GM10248 (cell line): ENCODE measurements around the gene CAPN12.

Experiments used
- CTCF ChIA-PET: fragments of 300-600 bp; sonication (Branson Sonifier 250); formaldehyde crosslinking; extraction: SDS; loops from one replicate; lab custom pipeline; 2021; ENCODE audit warnings: antibody characterized with exemption; lab: Yijun Ruan, JAX
- POLR2A ChIA-PET: fragments of 350-650 bp; sonication (Branson Sonifier 250); formaldehyde crosslinking; extraction: SDS; loops from one replicate; lab custom pipeline; 2020; ENCODE audit warnings: antibody characterized with exemption; lab: Yijun Ruan, JAX
- DNase-seq: peaks from one replicate; pipeline ENCODE4 v3.0.0; 2012; ENCODE audit errors: extremely low spot score
- TF ChIP-seq, protein P1 (sequence below): IDR thresholded peaks from 2 replicates; pipeline ENCODE4 v1.5.1; 2012; ENCODE audit warnings: mild to moderate bottlenecking, low read depth; ENCODE audit errors: extremely low read depth, missing control alignments, control extremely low read depth

Gene CAPN12

DNA sequence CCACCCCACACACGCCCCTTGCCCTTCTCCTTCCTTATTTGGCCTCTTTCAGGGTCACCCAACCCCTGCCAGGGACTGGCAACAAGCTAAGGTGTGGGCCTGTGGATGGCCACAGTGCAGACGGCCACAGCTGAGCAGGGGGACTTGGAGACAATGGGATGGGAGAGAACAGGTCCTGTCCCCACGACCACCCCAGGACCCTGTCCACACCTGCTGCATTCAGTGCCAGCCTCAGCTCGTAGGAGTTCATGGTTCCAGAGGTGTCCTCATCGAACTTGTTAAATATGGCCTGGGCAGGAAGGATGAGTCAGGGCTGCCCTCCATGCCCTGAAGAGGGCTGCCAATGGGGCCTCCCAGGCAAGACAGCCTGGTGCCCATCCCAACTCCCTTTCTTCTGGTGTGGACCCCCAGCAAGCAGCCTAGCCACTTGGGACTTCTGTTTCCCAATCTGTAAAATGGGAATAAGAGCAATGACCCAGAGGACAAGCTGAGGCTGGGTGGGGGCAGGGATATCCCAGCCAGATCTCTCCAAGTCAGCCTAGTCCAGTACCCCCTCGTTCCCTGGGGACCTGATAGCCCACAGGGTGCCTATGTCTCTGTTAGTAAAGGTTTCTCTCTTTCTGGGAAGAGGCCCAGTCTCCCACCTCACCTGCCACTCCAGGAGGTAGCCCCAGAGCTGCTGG is 10.6 kb downstream of the CAPN12 start:
- CTCF ChIA-PET = interaction anchor here (0.8 to 3.3 kb wide), 8 partner anchors 10 to 219 kb away, joined by 3 to 17 read pairs (median 4); partner anchors contain the start of genes MRPS12 and SARS2
- POLR2A ChIA-PET = interaction anchor here (0.6 kb wide), 1 partner anchor 356 kb away, joined by 3 read pairs; no protein-coding TSS in a partner anchor
- no peak for DNase-seq
- TF ChIP-seq, protein P1, sequence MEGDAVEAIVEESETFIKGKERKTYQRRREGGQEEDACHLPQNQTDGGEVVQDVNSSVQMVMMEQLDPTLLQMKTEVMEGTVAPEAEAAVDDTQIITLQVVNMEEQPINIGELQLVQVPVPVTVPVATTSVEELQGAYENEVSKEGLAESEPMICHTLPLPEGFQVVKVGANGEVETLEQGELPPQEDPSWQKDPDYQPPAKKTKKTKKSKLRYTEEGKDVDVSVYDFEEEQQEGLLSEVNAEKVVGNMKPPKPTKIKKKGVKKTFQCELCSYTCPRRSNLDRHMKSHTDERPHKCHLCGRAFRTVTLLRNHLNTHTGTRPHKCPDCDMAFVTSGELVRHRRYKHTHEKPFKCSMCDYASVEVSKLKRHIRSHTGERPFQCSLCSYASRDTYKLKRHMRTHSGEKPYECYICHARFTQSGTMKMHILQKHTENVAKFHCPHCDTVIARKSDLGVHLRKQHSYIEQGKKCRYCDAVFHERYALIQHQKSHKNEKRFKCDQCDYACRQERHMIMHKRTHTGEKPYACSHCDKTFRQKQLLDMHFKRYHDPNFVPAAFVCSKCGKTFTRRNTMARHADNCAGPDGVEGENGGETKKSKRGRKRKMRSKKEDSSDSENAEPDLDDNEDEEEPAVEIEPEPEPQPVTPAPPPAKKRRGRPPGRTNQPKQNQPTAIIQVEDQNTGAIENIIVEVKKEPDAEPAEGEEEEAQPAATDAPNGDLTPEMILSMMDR = no peak

DNA sequence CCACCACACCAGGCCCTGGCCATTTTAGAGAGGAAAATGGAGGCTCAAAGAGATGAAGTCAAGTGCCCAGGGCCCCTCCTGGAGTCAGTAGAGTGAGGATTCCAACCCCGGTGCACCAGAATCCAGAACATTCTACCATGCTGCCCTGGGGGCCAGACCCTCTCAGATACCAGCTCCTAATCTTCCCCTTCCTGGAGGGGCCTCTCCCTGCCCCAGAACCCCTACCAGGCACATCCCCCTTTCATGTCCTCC is 11.1 kb downstream of the CAPN12 start:
- ChIA-PET POLR2A (no interaction called here), CTCF (interaction anchor here (1.0 to 3.3 kb wide), 4 partner anchors 9 to 219 kb away, joined by 3 to 17 read pairs (median 4); partner anchors contain the start of genes MRPS12 and SARS2)
- DNase-seq = no peak
- TF ChIP-seq, protein P1 = no peak

DNA sequence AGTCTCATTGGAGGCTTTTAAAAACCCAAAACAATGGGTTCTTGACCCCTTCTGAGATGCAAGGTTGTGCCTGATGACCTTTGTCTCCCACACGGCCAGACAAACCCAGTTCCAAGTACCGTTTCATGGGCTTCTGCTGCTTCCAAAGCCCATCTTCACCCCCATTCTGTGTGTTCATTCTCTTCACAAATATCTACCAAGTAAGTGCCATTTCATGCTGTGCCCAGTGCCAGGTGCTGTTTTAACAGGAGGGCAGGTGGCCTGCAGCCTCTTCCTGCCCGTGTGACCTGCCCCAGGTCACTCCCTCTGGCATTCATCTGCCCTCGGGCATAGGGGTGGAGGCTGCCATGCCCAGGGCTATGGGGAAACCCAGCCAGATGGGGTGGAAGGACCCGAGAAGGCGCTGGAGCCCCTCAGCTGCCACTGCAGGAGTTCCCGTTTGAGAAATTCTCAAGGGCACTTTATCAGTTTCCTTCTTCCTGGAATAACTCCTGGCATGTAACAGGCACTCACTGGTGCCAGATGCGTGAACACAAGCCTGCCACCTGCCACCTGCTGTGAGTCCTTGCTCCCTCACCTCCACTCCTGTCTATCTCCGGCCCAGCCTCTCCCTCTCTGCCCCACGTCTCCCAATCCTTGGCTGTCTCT is 12.5 kb downstream of the CAPN12 start:
- DNase-seq = no peak
- ChIA-PET CTCF (interaction anchor here (1.0 kb wide), 1 partner anchor 17 kb away, joined by 3 read pairs; no protein-coding TSS in a partner anchor), POLR2A (interaction anchor here (0.6 kb wide), 1 partner anchor 41 kb away, joined by 3 read pairs; no protein-coding TSS in a partner anchor)
- TF ChIP-seq, protein P1 = no peak

DNA sequence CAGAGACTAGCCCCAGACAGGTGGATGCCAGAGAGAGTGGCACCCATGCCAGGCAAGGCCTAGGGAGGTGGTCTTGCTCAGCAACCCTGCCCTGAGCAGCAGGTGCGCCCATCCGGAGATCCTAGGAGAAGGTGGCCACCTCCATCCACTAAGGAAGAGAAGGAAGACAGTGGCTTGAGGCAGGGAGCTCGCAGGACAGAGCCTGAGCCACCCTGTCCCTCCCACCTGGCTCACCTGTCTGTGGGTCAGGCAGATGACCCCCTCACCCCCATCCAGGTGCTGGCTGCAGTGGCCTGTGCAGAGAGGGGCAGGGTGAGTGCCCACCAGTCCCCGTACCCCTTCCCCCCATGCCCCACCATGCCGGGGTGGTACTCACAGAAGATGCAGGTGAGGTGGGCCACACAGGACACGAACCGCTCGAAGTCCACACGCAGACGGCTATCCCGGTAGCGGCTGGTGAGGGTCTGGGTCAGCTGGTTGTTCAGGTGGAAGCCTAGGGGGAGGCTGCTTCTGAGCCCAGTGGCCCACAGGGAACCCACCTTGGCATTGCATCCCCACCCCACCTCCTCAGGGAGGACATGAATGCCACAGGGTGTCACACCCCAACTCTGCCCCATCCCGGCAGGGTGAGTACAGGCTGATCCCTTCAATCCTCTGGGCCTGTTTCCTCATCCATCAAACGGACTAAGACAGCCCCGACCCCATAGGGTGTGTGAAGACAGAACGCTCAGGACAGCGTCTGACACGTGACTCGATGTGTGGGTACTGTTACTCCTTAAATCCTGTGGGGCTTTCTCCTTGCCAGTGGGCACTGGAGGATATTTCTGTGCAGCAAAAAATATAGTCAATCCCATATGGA is 13.3 kb downstream of the CAPN12 start:
- TF ChIP-seq, protein P1 = no peak
- POLR2A ChIA-PET = interaction anchor here (0.6 kb wide), 1 partner anchor 40 kb away, joined by 3 read pairs; no protein-coding TSS in a partner anchor
- CTCF ChIA-PET = interaction anchor here (1.0 to 1.6 kb wide), 2 partner anchors 18 to 100 kb away, joined by 3 to 4 read pairs; partner anchors contain the start of gene ECH1
- DNase-seq = no peak

DNA sequence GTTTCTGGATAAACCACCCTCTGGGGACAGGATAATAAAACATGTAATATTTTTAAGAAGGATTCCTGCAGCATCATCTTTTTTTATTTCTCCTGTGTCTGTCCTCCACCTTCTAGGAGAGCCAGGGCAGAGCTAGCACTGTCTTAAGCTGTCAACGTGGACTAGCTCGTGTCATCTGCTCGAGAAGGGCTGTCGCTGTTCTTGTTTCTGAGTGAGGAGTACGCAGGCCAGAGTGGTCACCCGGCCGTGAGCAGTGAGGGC is 13.9 kb downstream of the CAPN12 start:
- POLR2A ChIA-PET = no interaction called here

More for the DNA sequence above, 13.9 kb downstream of the CAPN12 start:
- no peak for DNase-seq
- TF ChIP-seq, protein P1 = no peak
- CTCF ChIA-PET = interaction anchor here (0.7 to 1.6 kb wide), 4 partner anchors 101 to 206 kb away, joined by 3 to 4 read pairs (median 4); partner anchors contain the start of genes ECH1, MRPS12 and SARS2
